ENCODE results near the gene UBA1.
A peak's percentile ranks its signal among the peaks of the same experiment; 100 is the strongest.

Gene UBA1

GRCh38 chrX:47217852-47218279 is 24.2 kb downstream of the UBA1 start:
- no peak for TF ChIP-seq CTCF (conservative IDR thresholded peaks at IDR 0.05; ENCODE audit: low read depth, low read length)
- DNase-seq (ENCODE audit: low read depth), result peak; percentile 98

GRCh38 chrX:47218280-47218919 is 24.8 kb downstream of the UBA1 start, which contains the start of gene CDK16:
Gene CDK16, plus strand, starts transcription at chrX:47218681. Its CDS starts 4,877 bp downstream, at chrX:47223558.
- no peak for TF ChIP-seq CTCF (conservative IDR thresholded peaks at IDR 0.05; ENCODE audit: low read depth, low read length)
- DNase-seq (ENCODE audit: low read depth), result peak; percentile 57

More at GRCh38 chrX:47217852-47218279, 24.2 kb downstream of the UBA1 start:
- peak overlapping the region; percentile 68 for H3K4me3 ChIP-seq (ENCODE audit: low read length)

GRCh38 chrX:47218920-47219815 is 25.5 kb downstream of the UBA1 start:
- DNase-seq (ENCODE audit: low read depth), result no peak
- no peak for TF ChIP-seq CTCF (conservative IDR thresholded peaks at IDR 0.05; ENCODE audit: low read depth, low read length)
- peak overlapping the region; percentile 68 for H3K4me3 ChIP-seq (ENCODE audit: low read length)

More at GRCh38 chrX:47218280-47218919, 24.8 kb downstream of the UBA1 start, which contains the start of gene CDK16:
- H3K4me3 ChIP-seq (ENCODE audit: low read length), result peak within 1 kb of the TSS; percentile 68

GRCh38 chrX:47221756-47222155 is 28.1 kb downstream of the UBA1 start:
- no peak for DNase-seq (ENCODE audit: low read depth)
- TF ChIP-seq CTCF (conservative IDR thresholded peaks at IDR 0.05; ENCODE audit: low read depth, low read length), result no peak
- H3K4me3 ChIP-seq (ENCODE audit: low read length), result no peak overlapping the region

- no peak for TF ChIP-seq CTCF (conservative IDR thresholded peaks at IDR 0.05; ENCODE audit: low read depth, low read length)
- DNase-seq (ENCODE audit: low read depth), result no peak
- H3K4me3 ChIP-seq (ENCODE audit: low read length), result no peak overlapping the region
These were observed 29.2 kb downstream of the UBA1 start for GRCh38 chrX:47222751-47223350.

- no peak for TF ChIP-seq CTCF (conservative IDR thresholded peaks at IDR 0.05; ENCODE audit: low read depth, low read length)
- no peak overlapping the region for H3K4me3 ChIP-seq (ENCODE audit: low read length)
These were observed 30.0 kb downstream of the UBA1 start for GRCh38 chrX:47223476-47224250.

More at GRCh38 chrX:47223476-47224250, 30.0 kb downstream of the UBA1 start:
- no peak for DNase-seq (ENCODE audit: low read depth)
